Neural progenitor cell (in vitro differentiated cells): ENCODE data around the gene UACA. TPM values are rescaled to one million over a fixed set of nuclear protein-coding genes. Genes with fewer than 3 reads are reported as not detected.
A peak's percentile ranks its signal among the peaks of the same experiment; 100 is the strongest.

Source experiments
- DNase-seq: peaks from one replicate; pipeline ENCODE4 v3.0.0-alpha.2; 2016; ENCODE audit warnings: low spot score
- H2AFZ ChIP-seq: fragments of 200-600 bp; sonication (generic); replicated peaks from 2 replicates; pipeline ENCODE4 v1.6.1; 2016; ENCODE audit warnings: antibody characterized with exemption
- H3F3A ChIP-seq: fragments of 200-600 bp; sonication (generic); 2 replicates; pipeline ENCODE4 v1.6.1; 2016; ENCODE audit warnings: antibody characterized with exemption, low read depth
- H3K27ac ChIP-seq: fragments of 200-600 bp; sonication (generic); 2 replicates; pipeline ENCODE4 v1.5.1; 2016; ENCODE audit warnings: mild to moderate bottlenecking
- H3K27me3 ChIP-seq: fragments of 200-600 bp; sonication (generic); 2 replicates; pipeline ENCODE4 v1.6.1; 2016; ENCODE audit warnings: mild to moderate bottlenecking, moderate library complexity
- H3K36me3 ChIP-seq: fragments of 200-600 bp; sonication (generic); 2 replicates; pipeline ENCODE4 v1.5.1; 2016
- H3K4me1 ChIP-seq: fragments of 200-600 bp; sonication (generic); 2 replicates; pipeline ENCODE4 v1.6.1; 2016; ENCODE audit warnings: mixed run types
- H3K4me2 ChIP-seq: fragments of 200-600 bp; sonication (generic); 2 replicates; pipeline ENCODE4 v1.6.1; 2016
- H3K4me3 ChIP-seq: fragments of 200-600 bp; sonication (generic); 2 replicates; pipeline ENCODE4 v1.5.1; 2016
- H3K79me2 ChIP-seq: fragments of 200-600 bp; sonication (generic); 2 replicates; pipeline ENCODE4 v1.6.1; 2016; ENCODE audit warnings: low read depth
- H3K9ac ChIP-seq: fragments of 200-600 bp; sonication (generic); 2 replicates; pipeline ENCODE4 v1.6.1; 2016
- H3K9me3 ChIP-seq: fragments of 200-600 bp; sonication (generic); 2 replicates; pipeline ENCODE4 v1.5.1; 2016; ENCODE audit warnings: low read depth
- H4K20me1 ChIP-seq: fragments of 200-600 bp; sonication (generic); 2 replicates; pipeline ENCODE4 v1.6.1; 2016; ENCODE audit warnings: low read depth
- H3K27ac Mint-ChIP-seq: 3 replicates; pipeline ENCODE4 v1.8.0; 2021; ENCODE audit warnings: mixed read lengths
- H3K27me3 Mint-ChIP-seq: 2 replicates; pipeline ENCODE4 v1.8.0; 2022; ENCODE audit warnings: low read depth, mild to moderate bottlenecking, inconsistent platforms, moderate library complexity, mixed read lengths; ENCODE audit not compliant: insufficient read depth
- H3K36me3 Mint-ChIP-seq: 3 replicates; pipeline ENCODE4 v1.8.0; 2021; ENCODE audit warnings: mixed read lengths
- H3K4me1 Mint-ChIP-seq: 3 replicates; pipeline ENCODE4 v1.8.0; 2021; ENCODE audit warnings: mixed read lengths
- H3K4me3 Mint-ChIP-seq: 3 replicates; pipeline ENCODE4 v1.8.0; 2021; ENCODE audit warnings: mild to moderate bottlenecking, moderate library complexity, mixed read lengths
- H3K9me3 Mint-ChIP-seq: 3 replicates; pipeline ENCODE4 v1.8.0; 2020; ENCODE audit warnings: mixed read lengths
- EZH2 ChIP-seq: fragments of 200-600 bp; sonication (generic); IDR thresholded peaks from 2 replicates; pipeline ENCODE4 v1.6.1; 2017; ENCODE audit warnings: antibody characterized with exemption, mild to moderate bottlenecking, moderate library complexity
- EZH2phosphoT487 ChIP-seq: fragments of 200-600 bp; sonication (generic); IDR thresholded peaks from 2 replicates; pipeline ENCODE4 v1.6.1; 2017; ENCODE audit warnings: antibody characterized with exemption
- total RNA-seq: library from RNA; depleted of rRNA; stranded (reverse); fragments of >200 nt; gene quantifications from 2 replicates; pipeline ENCODE4 v1.2.3, GENCODE V29; 2015; ENCODE audit warnings: low replicate concordance
- TF ChIP-seq, protein P1 (sequence below): fragments of 200-600 bp; sonication (generic); IDR thresholded peaks from 2 replicates; pipeline ENCODE4 v1.5.1; 2017; ENCODE audit warnings: antibody characterized with exemption, mild to moderate bottlenecking

The UACA gene
- total RNA-seq, 1 donor from 2014 or later, result 70.0 TPM

GRCh38 chr15:70653426-70653825 lies 109.9 kb downstream of the UACA start:
- TF ChIP-seq, protein P1, sequence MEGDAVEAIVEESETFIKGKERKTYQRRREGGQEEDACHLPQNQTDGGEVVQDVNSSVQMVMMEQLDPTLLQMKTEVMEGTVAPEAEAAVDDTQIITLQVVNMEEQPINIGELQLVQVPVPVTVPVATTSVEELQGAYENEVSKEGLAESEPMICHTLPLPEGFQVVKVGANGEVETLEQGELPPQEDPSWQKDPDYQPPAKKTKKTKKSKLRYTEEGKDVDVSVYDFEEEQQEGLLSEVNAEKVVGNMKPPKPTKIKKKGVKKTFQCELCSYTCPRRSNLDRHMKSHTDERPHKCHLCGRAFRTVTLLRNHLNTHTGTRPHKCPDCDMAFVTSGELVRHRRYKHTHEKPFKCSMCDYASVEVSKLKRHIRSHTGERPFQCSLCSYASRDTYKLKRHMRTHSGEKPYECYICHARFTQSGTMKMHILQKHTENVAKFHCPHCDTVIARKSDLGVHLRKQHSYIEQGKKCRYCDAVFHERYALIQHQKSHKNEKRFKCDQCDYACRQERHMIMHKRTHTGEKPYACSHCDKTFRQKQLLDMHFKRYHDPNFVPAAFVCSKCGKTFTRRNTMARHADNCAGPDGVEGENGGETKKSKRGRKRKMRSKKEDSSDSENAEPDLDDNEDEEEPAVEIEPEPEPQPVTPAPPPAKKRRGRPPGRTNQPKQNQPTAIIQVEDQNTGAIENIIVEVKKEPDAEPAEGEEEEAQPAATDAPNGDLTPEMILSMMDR, result no peak
- no peak overlapping the region for H3K4me3 Mint-ChIP-seq
- H3K9ac ChIP-seq, result no peak overlapping the region
- H3K79me2 ChIP-seq, result no peaks in the 10 kb centered on the region
- peaks cover 16% of the 10 kb centered on the region for H3K4me1 ChIP-seq
- H3K9me3 Mint-ChIP-seq, result no peaks in the 10 kb centered on the region
- no peaks in the 10 kb centered on the region for H4K20me1 ChIP-seq
- H3K4me2 ChIP-seq, result no peak overlapping the region
- H2AFZ ChIP-seq, result no peak overlapping the region
- no peak overlapping the region for H3K27ac ChIP-seq
- peaks cover 12% of the 10 kb centered on the region for H3K4me1 Mint-ChIP-seq
- H3K36me3 ChIP-seq, result peaks cover 2% of the 10 kb centered on the region
- peaks cover 3% of the 10 kb centered on the region for H3K36me3 Mint-ChIP-seq
- no peaks in the 10 kb centered on the region for H3K27me3 Mint-ChIP-seq
- no peaks in the 10 kb centered on the region for H3K27me3 ChIP-seq
- no peak for DNase-seq
- H3K4me3 ChIP-seq, result no peak overlapping the region
- H3F3A ChIP-seq, result peaks cover 6% of the 10 kb centered on the region
- H3K27ac Mint-ChIP-seq, result no peak overlapping the region
- H3K9me3 ChIP-seq, result no peaks in the 10 kb centered on the region

GRCh38 chr15:70652341-70652740 lies 111.0 kb downstream of the UACA start:
- peaks cover 3% of the 10 kb centered on the region for H3K36me3 Mint-ChIP-seq

DNA sequence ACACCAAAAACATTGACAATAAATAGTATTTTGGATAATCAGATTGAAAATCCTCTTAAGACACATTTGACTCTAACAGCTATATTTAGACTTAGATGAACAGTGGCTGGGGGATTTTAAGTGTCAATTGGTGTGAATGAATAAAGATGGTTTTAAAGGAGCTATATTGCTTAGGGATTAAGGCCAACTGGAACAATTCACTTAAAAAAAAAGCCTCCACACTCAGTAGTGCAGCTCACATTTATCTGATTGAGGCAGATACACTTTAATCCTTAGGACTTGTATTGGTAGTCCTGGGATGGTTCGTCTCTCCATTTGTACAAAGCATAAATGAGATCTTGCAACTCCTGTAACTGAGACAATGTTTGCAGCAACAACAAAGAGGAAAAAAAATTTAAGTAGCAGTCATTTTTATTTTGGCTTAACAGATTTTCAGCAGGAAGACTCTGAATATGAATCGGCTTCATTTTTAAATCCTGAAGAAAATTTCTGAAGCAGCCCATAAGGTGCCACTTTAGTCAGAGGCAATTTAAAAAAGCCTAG lies 112.0 kb downstream of the UACA start:
- H3K36me3 ChIP-seq, result peaks cover 2% of the 10 kb centered on the region
- no peak overlapping the region for H3K9ac ChIP-seq
- H3K27me3 ChIP-seq, result no peaks in the 10 kb centered on the region
- H3K27me3 Mint-ChIP-seq, result no peaks in the 10 kb centered on the region
- no peak overlapping the region for H2AFZ ChIP-seq
- H3K4me2 ChIP-seq, result peak overlapping the region; percentile 6
- TF ChIP-seq EZH2, result no peak
- TF ChIP-seq EZH2phosphoT487, result no peak
- TF ChIP-seq, protein P1, result no peak
- no peak for DNase-seq
- no peaks in the 10 kb centered on the region for H3K79me2 ChIP-seq
- no peak overlapping the region for H3K4me3 ChIP-seq
- H3F3A ChIP-seq, result peaks cover 6% of the 10 kb centered on the region
- H3K27ac Mint-ChIP-seq, result peak overlapping the region; percentile 27
- peaks cover 16% of the 10 kb centered on the region for H3K4me1 ChIP-seq
- H4K20me1 ChIP-seq, result no peaks in the 10 kb centered on the region
- peaks cover 12% of the 10 kb centered on the region for H3K4me1 Mint-ChIP-seq
- peaks cover 3% of the 10 kb centered on the region for H3K36me3 Mint-ChIP-seq
- no peak overlapping the region for H3K4me3 Mint-ChIP-seq
- no peaks in the 10 kb centered on the region for H3K9me3 Mint-ChIP-seq
- no peaks in the 10 kb centered on the region for H3K9me3 ChIP-seq
- no peak overlapping the region for H3K27ac ChIP-seq

More at GRCh38 chr15:70652341-70652740, 111.0 kb downstream of the UACA start:
- H3K4me1 Mint-ChIP-seq, result peaks cover 12% of the 10 kb centered on the region
- DNase-seq, result no peak
- Histone ChIP-seq H3K4me1 (peaks cover 16% of the 10 kb centered on the region), H3K79me2 (no peaks in the 10 kb centered on the region), H3K36me3 (peaks cover 2% of the 10 kb centered on the region), H3K4me3 (no peak overlapping the region), H3K27ac (no peak overlapping the region), H3K9ac (no peak overlapping the region), H2AFZ (no peak overlapping the region), H3K4me2 (no peak overlapping the region), H3K9me3 (no peaks in the 10 kb centered on the region), H3K27me3 (no peaks in the 10 kb centered on the region), H4K20me1 (no peaks in the 10 kb centered on the region), H3F3A (peaks cover 6% of the 10 kb centered on the region)
- no peak overlapping the region for H3K27ac Mint-ChIP-seq
- TF ChIP-seq, protein P1, result no peak
- no peak for TF ChIP-seq EZH2phosphoT487
- TF ChIP-seq EZH2, result no peak
- no peak overlapping the region for H3K4me3 Mint-ChIP-seq
- no peaks in the 10 kb centered on the region for H3K27me3 Mint-ChIP-seq
- no peaks in the 10 kb centered on the region for H3K9me3 Mint-ChIP-seq
